Bronchial epithelial cell (primary cell): ENCODE results near the gene NFE2L2. TPM values are rescaled to one million over a fixed set of nuclear protein-coding genes. Genes with fewer than 3 reads are reported as not detected.
"Not testable (repeated sequence)": the region's sequence is repeated elsewhere in the genome, so short reads cannot be mapped to it uniquely, and the experiment has no call there.

ENCODE experiments used
- DNase-seq: peaks from one replicate; pipeline ENCODE4 v3.0.0-alpha.2; 2010; ENCODE audit warnings: low read depth
- FAIRE-seq: peaks from 2 replicates; lab custom pipeline; 2011; peaks lifted over from hg19 to GRCh38; lab: Jason Lieb, UNC
- H3K27me3 ChIP-seq: 2 replicates; pipeline ENCODE4 v1.5.1; 2011; ENCODE audit warnings: low read length; ENCODE audit not compliant: control insufficient read depth, insufficient read depth
- H3K36me3 ChIP-seq: 2 replicates; pipeline ENCODE4 v1.5.1; 2011; ENCODE audit warnings: low read length; ENCODE audit not compliant: control insufficient read depth, insufficient read depth
- H3K4me3 ChIP-seq: 2 replicates; pipeline ENCODE4 v1.5.1; 2011; ENCODE audit warnings: mild to moderate bottlenecking, low read depth, low read length, control low read depth
- total RNA-seq: library from RNA; depleted of rRNA; stranded (reverse); fragments of >200 nt; gene quantifications from 2 replicates; pipeline ENCODE4 v1.2.1, GENCODE V29; 2014
- TF ChIP-seq, protein P1 (sequence below): IDR thresholded peaks from 2 replicates; pipeline ENCODE4 v1.5.1; 2011; ENCODE audit warnings: mild to moderate bottlenecking, moderate library complexity, low read length, control low read depth, inconsistent platforms; ENCODE audit not compliant: insufficient read depth, severe bottlenecking

The NFE2L2 gene
- 64.5 and 68.5 TPM in 2 replicates for total RNA-seq

DNA sequence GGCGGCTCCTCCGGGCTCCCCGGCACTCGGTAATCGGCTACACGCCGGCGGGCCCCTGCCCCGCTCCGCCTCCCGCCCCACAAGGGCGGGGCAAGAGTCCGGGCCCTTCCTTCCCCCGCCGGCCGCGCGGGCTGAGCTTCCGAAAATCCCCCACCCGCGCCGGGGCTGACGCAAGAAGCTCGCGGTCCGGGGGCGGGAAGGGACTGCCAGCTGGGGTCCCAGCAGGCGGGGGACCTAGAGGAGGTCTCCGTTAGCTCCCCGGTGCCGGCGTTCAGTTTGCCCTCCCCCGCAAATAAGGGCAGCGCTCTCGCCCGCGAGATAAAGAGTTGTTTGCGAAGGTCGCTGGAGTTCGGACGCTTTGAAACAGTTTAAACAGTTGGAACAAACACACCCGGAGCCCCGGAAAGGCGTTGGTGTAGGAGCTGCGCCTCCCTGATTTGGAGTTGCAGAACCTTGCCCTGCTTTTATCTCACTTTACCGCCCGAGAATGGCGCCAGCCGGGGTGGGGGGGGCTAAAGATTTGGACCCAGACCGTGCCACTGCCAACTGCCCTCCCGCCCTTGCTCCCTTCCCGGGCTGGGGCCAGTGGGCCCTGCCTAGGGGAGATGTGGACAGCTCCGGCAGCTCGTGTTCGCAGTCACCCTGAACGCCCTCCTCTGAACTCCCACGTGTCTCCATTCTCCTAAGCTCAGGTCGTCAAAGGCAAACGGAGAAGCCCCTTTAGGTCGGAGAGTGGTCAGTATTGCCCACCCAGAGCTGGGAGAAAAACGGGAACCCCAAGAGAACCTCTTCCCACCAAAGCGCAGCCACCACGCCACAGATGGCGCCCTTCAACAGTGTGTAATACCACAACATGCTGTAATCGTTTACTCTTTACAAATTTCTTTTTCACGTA, at the start of gene NFE2L2:
TSS of gene NFE2L2 (minus strand) at position 35 of the 895 bp plus-strand sequence. CDS start 151 bp downstream, outside the sequence.
- peak; percentile 73 for DNase-seq

DNA sequence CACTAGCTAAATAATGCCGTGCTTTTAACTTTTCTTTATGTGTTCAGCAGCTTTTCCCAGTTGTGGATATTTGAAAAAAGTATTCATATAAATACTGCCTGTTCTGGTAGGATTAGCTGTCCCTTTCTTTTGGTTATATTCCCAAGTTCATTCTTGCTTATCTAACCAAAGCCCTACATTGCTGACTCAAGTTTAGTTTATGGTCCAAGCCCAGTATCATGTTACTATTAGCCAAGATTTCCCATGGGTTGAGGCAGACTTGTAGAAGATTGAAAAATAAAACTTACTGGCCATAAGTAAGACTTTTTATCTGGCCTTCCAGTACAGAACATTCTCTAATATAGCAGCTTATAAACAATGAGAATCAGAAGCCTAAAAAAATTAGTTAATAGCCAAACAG, 49.7 kb upstream of the NFE2L2 start:
- Histone ChIP-seq H3K27me3 (no peaks in the 10 kb centered on the region), H3K36me3 (no peaks in the 10 kb centered on the region), H3K4me3 (peak overlapping the region; percentile 19)
- DNase-seq (peak; percentile 86), FAIRE-seq (no peak)
- TF ChIP-seq, protein P1, sequence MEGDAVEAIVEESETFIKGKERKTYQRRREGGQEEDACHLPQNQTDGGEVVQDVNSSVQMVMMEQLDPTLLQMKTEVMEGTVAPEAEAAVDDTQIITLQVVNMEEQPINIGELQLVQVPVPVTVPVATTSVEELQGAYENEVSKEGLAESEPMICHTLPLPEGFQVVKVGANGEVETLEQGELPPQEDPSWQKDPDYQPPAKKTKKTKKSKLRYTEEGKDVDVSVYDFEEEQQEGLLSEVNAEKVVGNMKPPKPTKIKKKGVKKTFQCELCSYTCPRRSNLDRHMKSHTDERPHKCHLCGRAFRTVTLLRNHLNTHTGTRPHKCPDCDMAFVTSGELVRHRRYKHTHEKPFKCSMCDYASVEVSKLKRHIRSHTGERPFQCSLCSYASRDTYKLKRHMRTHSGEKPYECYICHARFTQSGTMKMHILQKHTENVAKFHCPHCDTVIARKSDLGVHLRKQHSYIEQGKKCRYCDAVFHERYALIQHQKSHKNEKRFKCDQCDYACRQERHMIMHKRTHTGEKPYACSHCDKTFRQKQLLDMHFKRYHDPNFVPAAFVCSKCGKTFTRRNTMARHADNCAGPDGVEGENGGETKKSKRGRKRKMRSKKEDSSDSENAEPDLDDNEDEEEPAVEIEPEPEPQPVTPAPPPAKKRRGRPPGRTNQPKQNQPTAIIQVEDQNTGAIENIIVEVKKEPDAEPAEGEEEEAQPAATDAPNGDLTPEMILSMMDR: no peak

More for the DNA sequence above, at the start of gene NFE2L2:
- no peaks in the 10 kb centered on the region for H3K27me3 ChIP-seq
- peaks cover 1% of the 10 kb centered on the region for H3K36me3 ChIP-seq
- FAIRE-seq: no peak
- peak within 1 kb of the TSS; percentile 92 for H3K4me3 ChIP-seq
- TF ChIP-seq, protein P1: peak; percentile 45

DNA sequence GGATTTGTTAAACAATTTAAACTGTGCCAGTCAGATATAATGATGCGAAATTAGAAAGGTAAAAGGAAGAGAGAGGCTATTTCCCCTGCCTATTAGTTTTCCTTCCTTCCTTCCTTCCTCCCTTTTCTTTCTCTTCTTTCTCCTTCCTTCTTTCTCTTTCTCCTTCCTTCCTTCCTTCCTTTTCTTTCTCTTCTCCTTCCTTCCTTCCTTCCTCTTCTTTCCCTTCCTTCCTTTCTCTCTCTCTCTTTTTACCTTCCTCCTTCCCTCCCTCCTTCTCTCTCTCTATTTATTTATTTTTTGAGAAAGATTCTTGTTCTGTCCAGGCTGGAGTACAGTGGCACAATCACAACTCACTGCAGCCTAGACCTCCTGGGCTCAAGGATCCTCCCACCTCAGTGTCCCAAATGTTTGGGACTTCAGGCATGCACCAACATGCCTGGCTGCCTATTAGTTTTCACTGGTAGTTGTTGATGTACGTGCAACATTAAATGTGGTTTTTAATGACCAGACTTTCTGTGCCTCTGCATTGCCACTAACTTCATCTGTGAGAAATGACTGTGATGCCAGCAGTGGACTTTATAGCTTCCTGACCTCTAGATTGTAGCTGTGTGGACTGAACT, 48.7 kb upstream of the NFE2L2 start:
- H3K4me3 ChIP-seq: no peak overlapping the region
- H3K36me3 ChIP-seq: no peaks in the 10 kb centered on the region
- DNase-seq: peak; percentile 47
- TF ChIP-seq, protein P1: no peak
- no peaks in the 10 kb centered on the region for H3K27me3 ChIP-seq
- FAIRE-seq: no peak

DNA sequence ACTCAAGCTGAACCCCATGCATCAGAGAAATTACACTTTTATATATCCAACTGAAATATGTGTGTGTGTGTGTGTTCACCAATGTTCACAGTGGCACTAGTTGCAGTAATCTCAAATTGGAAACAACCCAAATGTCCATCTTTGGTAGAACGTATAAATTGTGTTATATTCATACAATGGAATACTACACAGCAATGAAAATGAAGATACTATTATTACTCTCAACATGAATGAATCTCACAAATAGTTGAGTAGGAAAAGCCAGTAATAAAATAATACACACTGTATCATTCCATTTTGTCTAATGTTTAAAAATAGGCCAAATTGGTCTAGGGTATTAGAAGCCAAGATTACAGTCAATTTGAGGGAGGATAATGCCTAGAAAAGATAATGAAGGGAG, 48.0 kb upstream of the NFE2L2 start:
- TF ChIP-seq, protein P1: no peak
- FAIRE-seq: no peak
- Histone ChIP-seq H3K36me3 (no peaks in the 10 kb centered on the region), H3K4me3 (no peak overlapping the region), H3K27me3 (no peaks in the 10 kb centered on the region)
- no peak for DNase-seq

DNA sequence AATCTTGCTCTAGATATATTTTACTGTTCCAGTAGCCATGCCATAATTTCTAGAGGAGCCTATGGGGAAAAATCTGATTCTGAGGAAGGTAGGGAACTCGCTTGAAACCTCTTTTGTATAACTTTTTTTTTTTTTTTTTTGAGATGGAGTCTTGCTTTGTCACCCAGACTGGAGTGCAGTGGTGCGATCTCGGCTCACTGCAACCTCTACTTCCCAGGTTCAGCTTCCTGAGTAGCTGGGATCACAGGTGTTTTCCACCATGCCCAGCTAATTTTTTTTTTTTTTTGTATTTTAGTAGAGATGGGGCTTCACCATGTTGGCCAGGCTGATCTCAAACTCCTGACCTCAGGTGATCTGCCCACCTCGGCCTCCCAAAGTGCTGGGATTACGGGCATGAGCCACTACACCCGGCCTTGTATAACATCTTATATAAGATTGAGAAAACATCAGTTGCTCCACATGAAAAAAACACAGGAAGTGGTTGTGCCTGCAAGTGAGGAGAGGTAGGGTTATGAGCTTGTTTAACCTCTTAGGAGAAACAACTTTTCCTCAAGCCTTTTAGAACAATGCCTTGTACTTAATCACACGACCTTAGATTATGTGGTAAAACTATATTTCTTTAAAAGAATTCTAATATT, 45.3 kb upstream of the NFE2L2 start:
- H3K36me3 ChIP-seq, DNase-seq, H3K27me3 ChIP-seq, H3K4me3 ChIP-seq, FAIRE-seq: not testable (repeated sequence)

DNA sequence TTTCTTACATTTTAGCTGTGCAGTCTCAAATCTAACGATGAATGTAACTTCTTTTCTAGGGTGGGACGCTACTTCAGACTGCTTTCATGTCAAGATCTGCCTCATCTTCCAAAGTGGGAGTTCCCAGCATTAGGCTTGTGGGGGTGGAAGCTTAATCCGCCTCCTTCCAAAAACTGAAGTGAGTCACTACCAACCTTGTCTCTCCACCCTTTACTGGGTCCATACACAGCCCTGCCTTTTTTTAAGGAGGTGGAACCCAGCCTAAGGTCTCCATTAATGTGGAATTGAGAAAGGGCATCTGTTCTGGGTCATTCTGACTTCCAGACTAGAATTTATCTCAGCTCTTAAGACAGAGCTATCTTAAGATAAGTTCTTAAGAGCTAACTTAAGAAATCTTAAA, 42.0 kb upstream of the NFE2L2 start:
- peak; percentile 50 for FAIRE-seq
- Histone ChIP-seq H3K27me3 (no peaks in the 10 kb centered on the region), H3K36me3 (no peaks in the 10 kb centered on the region), H3K4me3 (no peak overlapping the region)
- DNase-seq: peak; percentile 53
- TF ChIP-seq, protein P1: no peak
